GM18502 (cell line): Measurements from ENCODE around the gene TCL1A.
"Not testable (repeated sequence)": the region's sequence is repeated elsewhere in the genome, so short reads cannot be mapped to it uniquely, and the experiment has no call there.

ENCODE experiments used
- ATAC-seq: cut with Tn5 transposase; IDR thresholded peaks from one replicate; pipeline ENCODE4 v1.9.1; 2021; ENCODE audit warnings: mild to moderate bottlenecking; ENCODE audit not compliant: unreplicated experiment, poor library complexity

Gene TCL1A

GRCh38 chr14:95713596-95714371 lies at the start of gene TCL1A:
TCL1A (minus strand) TSS chr14:95714125; CDS start chr14:95714066, 59 bp downstream.
- peak; percentile 66 for ATAC-seq

GRCh38 chr14:95763032-95763431 lies 49.1 kb upstream of the TCL1A start:
- not testable (repeated sequence) for ATAC-seq

GRCh38 chr14:95761436-95761835 lies 47.5 kb upstream of the TCL1A start:
- no peak for ATAC-seq

- ATAC-seq, result no peak
Observed at GRCh38 chr14:95760596-95760995, 46.7 kb upstream of the TCL1A start.

- ATAC-seq, result no peak
Observed at GRCh38 chr14:95759941-95760340, 46.0 kb upstream of the TCL1A start.

- ATAC-seq, result no peak
Observed at GRCh38 chr14:95758331-95758730, 44.4 kb upstream of the TCL1A start.

- no peak for ATAC-seq
Observed at GRCh38 chr14:95756751-95757150, 42.8 kb upstream of the TCL1A start.

GRCh38 chr14:95756127-95756526 lies 42.2 kb upstream of the TCL1A start:
- no peak for ATAC-seq

- no peak for ATAC-seq
Observed at GRCh38 chr14:95741781-95742180, 27.9 kb upstream of the TCL1A start.

- no peak for ATAC-seq
Observed at GRCh38 chr14:95741038-95741490, 27.1 kb upstream of the TCL1A start.

- no peak for ATAC-seq
Observed at GRCh38 chr14:95739356-95739755, 25.4 kb upstream of the TCL1A start.

GRCh38 chr14:95733212-95733611 lies 19.3 kb upstream of the TCL1A start:
- no peak for ATAC-seq

GRCh38 chr14:95730126-95730525 lies 16.2 kb upstream of the TCL1A start:
- ATAC-seq, result no peak

- peak; percentile 66 for ATAC-seq
Observed at GRCh38 chr14:95729402-95730028, 15.6 kb upstream of the TCL1A start.

- ATAC-seq, result no peak
Observed at GRCh38 chr14:95727056-95727700, 13.3 kb upstream of the TCL1A start.

- ATAC-seq, result peak; percentile 83
Observed at GRCh38 chr14:95725685-95726336, 11.9 kb upstream of the TCL1A start.

- no peak for ATAC-seq
Observed at GRCh38 chr14:95722525-95723190, 8.7 kb upstream of the TCL1A start.

GRCh38 chr14:95712398-95712797 lies 1.5 kb downstream of the TCL1A start:
- no peak for ATAC-seq

GRCh38 chr14:95711476-95712176 lies 2.3 kb downstream of the TCL1A start:
- ATAC-seq, result no peak

GRCh38 chr14:95710106-95710505 lies 3.8 kb downstream of the TCL1A start:
- no peak for ATAC-seq
